Testis (tissue), 2 donors: ENCODE data around the gene ZNF277.

Experiments
- POLR2A ChIP-seq: fragments of 450-650 bp; IDR thresholded peaks from one replicate; pipeline ENCODE4 v1.6.1; 2017; ENCODE audit warnings: antibody characterized with exemption, mild to moderate bottlenecking, moderate library complexity
- TF ChIP-seq, protein P1 (sequence below), 3 experiments: fragments of 450-650 bp in 2 of 3; fragments of 200-600 bp in 1 of 3; sonication (generic) in 1 of 3; IDR thresholded peaks; one replicate each; pipeline ENCODE4 v1.5.1; 2016 to 2019; ENCODE audit warnings: antibody characterized with exemption in 3 of 3, mild to moderate bottlenecking in 2 of 3, moderate library complexity in 1 of 3

DNA sequence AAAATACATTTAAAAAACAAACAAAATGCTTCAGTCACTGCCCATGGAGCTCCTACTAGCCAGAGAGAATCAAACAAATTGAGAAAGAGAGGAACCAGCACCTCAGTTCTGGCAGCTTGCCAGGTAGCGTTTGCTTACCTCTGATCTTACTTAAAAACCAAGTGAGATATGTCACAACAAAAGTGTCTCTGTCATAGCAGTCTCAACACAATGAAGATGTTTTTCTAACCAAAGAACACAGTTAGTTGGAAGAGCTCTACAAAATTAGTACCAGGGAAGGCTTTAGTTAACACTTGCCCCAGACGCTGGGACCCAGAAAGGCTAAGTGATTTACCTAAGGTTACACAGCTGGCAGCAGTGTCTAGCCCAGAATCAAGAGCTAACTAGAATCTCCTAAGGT lies 3.7 kb upstream of the ZNF277 start:
- no peak for TF ChIP-seq POLR2A
- TF ChIP-seq, protein P1, sequence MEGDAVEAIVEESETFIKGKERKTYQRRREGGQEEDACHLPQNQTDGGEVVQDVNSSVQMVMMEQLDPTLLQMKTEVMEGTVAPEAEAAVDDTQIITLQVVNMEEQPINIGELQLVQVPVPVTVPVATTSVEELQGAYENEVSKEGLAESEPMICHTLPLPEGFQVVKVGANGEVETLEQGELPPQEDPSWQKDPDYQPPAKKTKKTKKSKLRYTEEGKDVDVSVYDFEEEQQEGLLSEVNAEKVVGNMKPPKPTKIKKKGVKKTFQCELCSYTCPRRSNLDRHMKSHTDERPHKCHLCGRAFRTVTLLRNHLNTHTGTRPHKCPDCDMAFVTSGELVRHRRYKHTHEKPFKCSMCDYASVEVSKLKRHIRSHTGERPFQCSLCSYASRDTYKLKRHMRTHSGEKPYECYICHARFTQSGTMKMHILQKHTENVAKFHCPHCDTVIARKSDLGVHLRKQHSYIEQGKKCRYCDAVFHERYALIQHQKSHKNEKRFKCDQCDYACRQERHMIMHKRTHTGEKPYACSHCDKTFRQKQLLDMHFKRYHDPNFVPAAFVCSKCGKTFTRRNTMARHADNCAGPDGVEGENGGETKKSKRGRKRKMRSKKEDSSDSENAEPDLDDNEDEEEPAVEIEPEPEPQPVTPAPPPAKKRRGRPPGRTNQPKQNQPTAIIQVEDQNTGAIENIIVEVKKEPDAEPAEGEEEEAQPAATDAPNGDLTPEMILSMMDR (IDR thresholded peaks at IDR 0.05) = no peak
